Dermis blood vessel endothelial cell (primary cell): ENCODE data around the gene CNRIP1. TPM values are rescaled to one million over a fixed set of nuclear protein-coding genes. Genes with fewer than 3 reads are reported as not detected.
"Not testable (repeated sequence)": the region's sequence is repeated elsewhere in the genome, so short reads cannot be mapped to it uniquely, and the experiment has no call there.

ENCODE experiments used
- DNase-seq: peaks from one replicate; pipeline ENCODE4 v3.0.0; 2010
- total RNA-seq: library from RNA; depleted of rRNA; stranded (reverse); fragments of >200 nt; gene quantifications from 2 replicates; pipeline ENCODE4 v1.2.3, GENCODE V29; 2014

Gene CNRIP1
- total RNA-seq, 1 donor from 2014 or later = 45.3 TPM

DNA sequence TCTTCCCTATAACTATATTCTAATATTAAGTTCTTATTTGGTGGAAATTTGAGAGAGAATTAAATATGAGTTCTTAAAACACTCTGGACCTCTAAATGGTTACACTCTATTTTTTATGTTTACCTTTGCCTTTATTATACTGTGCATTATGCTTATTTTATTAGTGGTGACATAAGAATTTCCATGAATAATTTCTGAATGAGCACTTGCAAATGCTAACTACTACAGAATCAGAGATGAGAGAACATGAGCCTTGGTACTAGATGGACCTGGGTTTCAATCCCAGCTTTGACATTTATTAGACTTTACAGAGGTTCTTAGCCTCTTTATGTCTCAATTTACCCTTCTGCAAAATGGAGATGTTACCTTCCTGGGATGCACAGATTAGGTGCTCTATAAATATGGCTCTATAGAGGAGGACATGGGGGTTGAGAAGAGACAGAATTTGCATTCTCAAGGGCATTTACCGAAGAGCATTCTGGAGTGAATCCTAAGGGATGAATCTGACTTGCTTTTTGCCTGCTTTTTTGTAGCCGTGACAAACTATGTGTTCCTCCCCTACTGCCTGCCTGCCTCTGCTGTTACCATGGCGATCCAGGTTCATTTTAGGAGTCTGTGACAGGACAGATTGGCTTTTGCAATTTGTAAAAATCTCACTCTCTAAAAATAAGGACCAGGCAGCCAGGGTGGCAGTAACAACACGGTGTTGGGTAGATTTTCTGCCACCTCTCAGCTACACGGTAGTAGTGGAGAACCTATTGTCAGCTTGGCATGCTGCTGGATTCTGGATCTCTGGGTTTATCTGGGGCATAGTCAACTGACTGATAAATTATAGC, 20.7 kb upstream of the CNRIP1 start:
- no peak for DNase-seq

DNA sequence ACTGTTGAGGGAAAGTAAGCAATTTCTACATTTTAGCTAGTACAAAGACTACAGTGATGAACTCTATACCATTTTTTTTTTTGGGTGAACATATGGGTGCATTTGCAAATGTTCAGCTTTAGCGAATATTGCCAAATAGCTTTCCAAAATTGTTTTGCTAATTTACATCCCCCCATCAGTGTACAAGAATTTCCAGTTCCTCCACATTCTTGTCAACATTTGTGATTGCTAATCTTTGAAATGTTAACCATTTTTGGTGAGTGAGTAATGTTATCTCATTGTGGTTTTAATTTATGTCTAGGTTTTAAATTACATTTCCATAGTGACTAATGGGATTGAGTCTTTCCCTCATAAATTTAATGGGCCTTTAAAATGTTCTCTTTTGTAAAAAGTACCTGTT, 16.4 kb upstream of the CNRIP1 start:
- DNase-seq = no peak

DNA sequence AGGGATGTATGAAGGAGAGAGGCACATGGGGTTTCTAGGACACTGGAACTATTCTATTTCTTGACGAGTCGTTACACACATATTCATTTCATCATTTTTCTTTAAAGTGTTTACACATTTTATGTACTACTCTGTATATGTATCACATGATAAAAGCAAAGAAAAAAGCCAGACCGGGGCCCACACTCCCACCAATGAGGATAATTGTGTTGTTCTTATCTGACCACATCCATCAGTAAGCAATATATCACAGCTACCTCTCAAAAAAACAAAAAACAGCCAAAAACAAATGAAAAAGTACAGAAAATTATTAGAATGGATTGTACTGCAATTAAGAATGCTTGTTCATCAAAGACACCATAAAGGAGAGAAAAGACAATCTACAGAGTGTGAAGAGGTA, 14.2 kb upstream of the CNRIP1 start:
- no peak for DNase-seq

DNA sequence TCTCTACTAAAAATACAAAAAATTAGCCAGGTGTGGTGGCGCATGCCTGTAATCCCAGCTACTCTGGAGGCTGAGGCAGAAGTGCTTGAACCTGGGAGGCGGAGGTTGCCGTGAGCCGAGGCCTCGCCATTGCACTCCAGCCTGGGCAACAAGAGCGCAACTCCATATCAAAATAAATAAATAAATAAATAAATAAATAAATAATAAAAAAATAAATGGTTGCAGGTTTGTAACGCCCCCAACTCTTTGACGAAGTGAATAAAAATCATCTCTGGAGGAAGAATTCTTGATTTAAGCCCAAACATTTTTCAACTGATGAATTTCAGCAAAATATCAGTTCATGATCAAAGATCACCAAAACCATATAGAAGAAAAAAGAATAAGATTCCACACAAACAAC, 13.3 kb upstream of the CNRIP1 start:
- DNase-seq = no peak

DNA sequence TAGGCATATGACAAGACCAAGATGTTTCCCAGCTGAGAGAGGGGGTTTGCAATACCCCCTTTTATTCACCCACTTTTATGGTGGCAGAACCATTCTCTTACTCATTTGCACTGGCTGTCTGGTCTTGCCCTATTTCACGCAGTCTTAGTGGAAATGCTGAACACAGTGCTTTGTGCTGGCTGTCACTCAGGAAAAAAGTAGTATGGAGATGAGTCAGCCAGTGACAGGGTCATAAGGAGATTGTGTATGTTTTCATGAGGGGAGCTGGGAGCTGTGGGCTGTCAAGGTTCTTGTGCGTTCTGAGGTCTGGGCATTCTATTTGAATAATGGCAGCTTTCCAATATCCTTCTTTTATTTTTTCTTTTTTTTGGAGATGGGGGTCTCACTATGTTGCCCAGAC, 10.9 kb upstream of the CNRIP1 start:
- DNase-seq = peak; percentile 14

DNA sequence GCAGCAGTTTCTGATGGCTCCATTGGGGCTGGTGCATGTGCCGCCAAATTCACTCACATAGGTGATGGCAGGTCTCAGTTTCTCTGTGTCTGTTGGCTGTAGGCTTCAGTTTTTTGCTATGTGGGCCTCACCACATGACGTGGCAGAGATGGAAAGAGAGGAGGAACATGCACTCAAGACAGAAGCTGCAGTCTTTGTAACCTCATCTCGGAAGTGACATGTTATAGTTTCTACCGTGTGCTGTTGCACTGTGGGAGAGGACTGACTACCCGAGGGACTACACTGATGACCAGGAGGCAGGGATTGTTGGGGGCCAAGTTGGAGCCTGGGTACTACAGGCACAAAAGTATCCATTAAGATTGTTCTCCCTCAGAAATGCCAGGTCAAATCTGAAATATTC, 9.2 kb upstream of the CNRIP1 start:
- no peak for DNase-seq

DNA sequence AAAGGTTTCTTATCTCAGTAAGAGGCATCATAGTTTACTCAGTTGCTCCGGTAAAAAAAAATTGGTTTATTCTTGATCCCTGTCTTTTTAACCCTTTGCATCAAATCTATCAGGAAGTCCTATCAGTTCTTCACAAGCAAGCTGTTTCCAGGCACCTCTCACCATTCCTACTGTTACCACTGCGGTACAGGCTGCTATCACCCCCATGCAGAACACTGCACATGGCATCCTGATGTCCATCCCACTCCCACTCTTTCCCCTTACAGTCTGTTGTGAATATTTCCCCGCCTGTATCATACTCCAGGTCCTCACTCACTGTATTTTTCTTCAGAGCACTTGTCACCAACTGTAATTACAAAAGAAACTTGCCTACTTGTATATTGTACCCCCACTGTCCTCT, 5.3 kb upstream of the CNRIP1 start:
- DNase-seq = no peak

DNA sequence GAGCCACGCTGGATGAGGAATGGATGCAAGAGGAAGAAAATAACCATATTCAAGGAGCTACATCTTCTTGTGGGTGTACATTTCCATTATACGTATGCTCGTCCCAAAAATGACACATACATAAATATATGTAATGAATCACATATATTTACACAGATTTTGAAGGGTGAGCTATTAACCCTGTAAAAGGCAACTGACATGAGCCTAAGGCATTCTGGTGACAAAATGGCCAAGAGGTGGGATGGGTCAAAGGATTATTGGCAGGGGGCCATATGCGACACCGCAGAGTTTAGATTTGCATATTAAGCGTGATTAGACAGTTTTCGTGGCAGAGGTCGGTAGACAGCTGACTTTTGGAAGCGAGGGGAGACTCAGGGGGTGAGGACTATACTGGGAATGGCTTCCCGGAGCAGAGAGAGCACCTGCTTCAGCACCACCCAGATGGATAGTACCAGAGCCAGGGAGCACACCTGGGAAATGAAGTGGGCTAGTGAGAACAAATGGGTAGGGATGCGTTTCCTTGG, 431 bp upstream of the CNRIP1 start:
- no peak for DNase-seq

DNA sequence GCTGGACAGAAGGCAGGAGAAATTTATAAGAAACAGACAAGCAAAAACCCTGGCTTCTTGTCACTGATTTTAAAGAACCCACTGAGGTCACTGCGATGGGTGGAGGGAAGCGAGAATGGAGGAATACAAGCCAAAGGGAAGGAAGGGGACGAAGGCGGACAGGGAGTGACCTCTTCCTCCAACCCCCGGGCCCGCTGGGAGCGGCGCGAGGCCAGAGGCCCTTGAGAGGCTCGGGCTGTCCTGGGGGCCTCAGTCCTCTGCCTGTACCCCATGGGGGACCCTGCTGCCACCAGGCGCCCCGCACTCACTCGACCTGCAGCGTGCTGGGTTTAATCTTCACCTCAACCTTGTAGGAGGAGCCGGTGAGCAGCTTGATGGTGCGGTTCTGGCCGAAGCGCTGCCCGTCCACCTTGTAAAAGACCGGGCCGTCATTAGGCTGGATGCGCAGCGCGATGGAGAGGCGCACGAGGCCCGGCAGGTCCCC, 793 bp downstream of the CNRIP1 start:
- DNase-seq = no peak

DNA sequence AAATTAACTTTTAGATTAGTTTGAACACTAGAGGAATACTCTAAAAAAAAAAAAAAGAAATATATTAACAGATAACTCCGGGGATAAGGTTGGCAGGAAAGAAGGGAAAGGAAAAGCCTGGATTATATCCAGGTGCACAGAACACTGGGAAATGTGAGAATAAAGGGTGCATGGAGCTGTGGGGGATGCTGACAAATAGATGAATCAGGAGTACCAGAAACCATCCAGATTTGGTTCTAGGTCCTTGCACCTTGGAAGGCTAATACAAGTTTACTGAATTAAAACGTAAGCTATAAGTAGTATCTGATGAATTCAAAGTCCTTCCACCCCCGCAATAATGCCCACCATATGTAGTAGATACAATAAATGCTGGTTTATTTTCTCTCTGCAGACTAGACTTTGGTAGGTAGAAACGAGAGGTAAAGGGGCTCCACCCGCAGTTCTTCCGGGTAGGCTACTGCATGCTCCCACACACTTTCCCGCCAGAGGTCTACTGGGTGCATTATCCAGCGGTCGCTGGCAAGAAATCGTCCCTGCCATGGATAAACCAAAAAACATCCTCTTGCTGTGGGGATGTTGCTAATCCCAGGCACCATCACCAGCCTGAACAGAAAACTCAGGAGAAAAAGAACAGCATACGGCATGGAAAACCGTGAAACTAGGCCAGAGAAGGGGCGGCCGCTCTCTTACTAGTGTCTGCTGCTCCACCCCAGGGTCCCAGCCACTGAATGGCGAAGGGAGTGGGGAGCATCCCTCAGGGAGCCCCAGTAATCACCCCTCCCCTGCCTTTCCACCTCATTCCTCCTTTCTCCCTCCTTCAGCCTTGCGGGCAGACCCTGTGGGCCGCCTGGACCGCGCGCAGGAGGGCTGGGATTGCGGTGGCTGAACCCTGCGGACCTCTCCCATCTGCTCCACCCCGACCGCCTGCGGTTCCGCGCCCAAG, 1.5 kb downstream of the CNRIP1 start:
- DNase-seq = peak; percentile 28

DNA sequence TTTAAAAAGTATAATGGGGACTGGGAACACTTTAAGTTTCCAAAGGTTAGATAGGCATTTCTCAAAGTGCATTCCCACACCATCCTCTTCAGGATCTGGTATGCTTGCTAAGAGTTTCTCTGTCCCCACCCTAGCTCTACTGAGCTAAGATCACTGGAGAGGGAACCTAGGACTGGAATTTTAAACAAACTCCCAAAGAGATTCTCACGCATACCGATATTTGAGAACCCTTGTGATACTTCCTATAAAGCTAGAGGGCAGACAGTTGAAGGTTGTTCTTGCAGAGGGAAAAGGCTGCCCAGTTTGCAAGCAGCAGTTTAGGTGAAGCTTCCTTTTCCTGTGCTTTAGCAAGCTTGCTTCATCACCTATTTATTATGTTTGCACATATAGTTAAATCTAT, 3.6 kb downstream of the CNRIP1 start:
- no peak for DNase-seq

DNA sequence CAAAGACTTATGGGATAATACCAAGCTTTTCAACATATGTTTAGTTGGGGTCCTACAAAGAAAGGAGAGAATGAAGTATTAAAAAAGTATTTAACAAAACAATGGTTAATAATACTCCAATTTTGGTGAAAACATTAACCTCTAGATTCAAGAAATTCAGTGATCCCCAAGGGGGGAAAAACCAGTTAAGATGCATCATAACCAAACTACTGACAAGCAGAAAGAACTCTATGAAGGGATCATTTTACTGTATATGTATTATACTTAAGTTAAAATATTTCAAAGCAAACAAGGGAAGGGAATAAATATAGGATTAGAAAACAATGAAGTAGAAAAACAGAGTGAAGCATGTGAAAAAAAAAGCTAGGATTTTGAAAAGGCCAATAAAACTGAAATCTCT, 8.7 kb downstream of the CNRIP1 start:
- DNase-seq = no peak

DNA sequence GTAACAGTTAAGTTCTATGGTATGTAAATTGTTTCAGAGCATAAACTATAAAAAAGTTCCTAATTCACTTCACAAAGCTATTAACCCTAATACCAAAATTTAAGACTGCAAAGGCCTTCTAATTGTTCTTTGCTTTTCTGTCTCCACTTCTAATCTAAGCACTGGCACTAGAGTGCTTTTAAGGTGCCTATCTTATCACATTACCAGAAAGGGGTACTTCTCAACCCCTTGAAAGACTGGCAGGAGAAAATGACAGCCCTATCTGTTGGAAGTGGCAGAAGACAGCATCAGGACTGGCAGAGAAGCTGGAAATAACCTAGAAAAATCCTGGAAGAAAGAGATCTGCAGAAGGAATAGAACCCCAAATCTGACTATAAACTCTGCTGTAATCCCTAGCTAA, 10.3 kb downstream of the CNRIP1 start:
- no peak for DNase-seq

DNA sequence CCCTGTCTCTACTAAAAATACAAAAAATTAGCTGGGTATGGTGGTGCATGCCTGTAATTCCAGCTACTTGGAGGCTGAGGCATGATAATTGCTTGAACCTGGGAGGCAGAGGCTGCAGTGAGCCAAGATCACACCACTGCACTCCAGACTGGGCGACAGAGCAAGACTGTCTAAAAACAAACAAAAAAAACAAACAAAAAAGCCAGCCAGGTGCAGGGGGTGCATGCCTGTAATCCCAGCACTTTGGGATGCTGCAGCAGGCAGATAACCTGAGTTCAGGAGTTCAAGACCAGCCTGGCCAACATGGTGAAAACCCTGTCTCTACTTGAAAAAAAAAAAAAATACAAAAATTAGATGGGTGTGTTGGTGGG, 15.9 kb downstream of the CNRIP1 start:
- DNase-seq = not testable (repeated sequence)

DNA sequence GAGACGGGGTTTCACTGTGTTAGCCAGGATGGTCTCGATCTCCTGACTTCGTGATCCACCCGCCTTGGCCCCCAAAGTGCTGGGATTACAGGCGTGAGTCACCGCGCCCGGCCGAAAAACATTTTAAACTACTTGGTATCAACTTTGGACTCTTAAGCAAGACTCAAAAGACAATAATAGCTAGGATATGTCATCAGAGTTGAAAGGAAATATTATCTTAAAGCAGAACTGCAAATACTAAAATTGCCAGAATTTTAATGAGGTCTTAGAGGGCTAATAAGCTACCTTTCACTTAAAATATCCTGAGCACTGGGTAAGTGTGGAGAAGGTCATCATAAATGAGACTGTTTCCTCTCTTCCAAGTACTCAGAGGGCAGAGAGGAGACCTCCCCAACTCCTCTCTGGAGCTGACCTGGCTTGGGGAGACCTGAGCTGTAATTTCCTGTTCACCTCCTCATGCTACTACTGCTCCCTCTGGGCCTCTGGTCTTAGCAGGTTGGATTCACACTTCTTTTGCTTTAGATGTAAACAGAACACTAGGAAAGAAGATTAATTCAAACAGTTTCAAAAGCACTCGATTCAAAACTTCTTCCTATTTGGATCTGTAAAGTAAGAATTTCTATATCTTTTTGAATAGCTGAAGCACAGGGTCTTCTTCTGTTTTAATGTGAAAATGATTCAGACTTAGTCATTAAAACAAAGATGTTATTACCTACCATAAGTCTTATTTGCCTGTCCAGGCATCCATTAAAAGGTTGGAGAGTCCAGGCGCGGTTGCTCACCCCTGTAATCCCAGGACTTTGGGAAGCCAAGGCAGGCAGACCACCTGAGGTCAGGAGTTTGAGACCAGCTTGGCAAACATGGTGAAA, 16.5 kb downstream of the CNRIP1 start:
- DNase-seq = no peak

DNA sequence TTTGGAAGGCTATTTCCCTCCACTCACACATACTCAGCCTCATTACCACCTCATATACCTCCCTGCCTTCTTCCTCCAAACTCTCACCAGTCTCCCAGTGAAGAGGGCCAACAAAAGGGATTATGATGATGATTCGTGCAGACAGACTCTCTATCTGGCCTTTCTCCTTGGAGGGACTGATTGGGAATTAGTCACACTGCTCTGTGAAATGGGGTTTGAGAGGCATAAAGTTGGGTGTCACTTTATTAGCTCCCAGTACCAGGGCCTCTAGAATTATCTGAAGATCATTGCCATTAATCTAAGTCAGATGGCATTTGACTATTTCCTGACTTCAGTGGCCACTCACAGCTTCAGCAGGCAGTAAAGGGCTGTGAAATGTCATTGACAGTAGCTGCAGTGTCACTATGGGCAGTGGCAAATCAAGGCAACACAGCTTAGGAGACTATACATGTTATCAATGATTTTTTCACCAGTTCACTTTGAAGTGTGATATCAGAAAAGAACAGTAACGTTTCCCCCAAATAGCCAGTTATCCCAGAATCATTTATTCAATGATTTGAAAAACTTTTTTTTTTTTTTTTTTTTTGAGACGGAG, 17.4 kb downstream of the CNRIP1 start:
- no peak for DNase-seq

DNA sequence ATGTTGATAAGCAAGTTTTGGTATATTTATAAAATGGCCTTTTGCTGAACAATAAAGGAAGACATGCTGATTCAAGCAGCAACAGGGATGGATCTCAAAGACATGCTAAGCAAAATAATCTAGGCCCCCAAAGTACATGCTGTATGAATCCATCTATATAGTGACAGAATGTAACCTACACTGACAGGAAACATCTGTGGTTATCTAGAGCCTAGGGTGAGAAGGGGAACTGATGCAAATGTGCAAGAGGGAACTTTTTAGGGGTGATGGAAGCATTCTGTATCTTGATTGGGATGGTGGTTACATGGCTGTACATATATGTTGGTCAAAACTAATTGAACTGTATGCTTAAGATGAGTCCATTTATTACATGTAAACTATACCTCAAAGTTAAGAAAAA, 24.2 kb downstream of the CNRIP1 start:
- peak; percentile 2 for DNase-seq

DNA sequence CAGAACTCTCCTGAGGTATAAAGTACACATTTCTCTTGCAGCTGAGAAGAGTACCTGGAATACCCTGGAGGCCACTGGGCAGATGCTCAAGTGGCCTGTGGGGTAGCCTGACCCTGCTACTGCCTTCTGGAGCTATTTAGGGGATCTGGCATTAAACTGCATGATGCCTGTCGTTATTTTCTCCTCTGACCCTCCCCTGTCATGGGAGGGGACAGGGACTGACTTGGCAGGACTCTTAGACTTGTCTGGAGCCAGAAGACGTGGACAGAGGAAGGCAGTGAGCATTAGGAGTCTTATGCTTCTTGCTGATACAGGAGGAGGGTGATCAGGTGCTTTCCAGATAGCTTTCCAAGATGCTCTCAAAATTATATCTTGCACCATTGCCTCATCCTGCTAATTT, 24.8 kb downstream of the CNRIP1 start:
- DNase-seq = no peak

DNA sequence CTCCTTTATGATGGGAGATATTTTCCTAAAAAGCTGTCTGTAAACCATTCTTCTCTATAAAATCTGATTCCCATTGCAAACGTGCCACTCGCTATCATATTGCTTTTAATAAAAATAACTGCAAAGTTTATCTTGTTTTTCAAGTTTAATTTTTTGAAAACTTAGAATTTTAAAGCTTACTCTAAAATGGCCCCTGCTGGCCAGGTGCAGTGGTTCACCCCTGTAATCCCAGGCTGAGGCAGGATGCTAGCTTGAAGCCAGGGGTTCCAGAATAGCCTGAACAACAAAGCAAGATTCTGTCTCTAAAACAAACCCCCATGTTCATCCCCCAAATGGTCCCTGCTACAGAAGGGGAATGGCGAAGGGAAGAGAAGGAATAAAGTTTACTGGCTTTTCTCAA, 25.6 kb downstream of the CNRIP1 start:
- DNase-seq = no peak

DNA sequence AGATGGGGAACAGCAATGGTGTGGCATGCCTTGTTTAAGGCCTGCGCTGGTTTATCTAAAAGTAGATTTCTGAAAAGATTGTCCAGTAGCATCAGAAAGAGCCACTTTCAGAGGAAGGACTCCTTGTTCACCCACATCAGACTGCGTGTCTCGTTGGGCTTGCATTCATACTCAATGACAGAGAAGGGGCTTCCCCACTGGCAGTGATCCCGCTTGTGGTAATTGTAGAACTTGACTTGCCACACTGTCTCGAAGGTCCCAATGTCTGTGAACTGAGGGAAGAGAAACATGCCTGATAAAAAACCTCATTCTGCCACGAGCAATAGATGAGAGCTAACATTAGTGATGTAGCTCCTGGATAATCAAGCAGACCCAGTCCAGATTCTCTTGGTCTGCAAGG, 26.0 kb downstream of the CNRIP1 start:
- DNase-seq = no peak

DNA sequence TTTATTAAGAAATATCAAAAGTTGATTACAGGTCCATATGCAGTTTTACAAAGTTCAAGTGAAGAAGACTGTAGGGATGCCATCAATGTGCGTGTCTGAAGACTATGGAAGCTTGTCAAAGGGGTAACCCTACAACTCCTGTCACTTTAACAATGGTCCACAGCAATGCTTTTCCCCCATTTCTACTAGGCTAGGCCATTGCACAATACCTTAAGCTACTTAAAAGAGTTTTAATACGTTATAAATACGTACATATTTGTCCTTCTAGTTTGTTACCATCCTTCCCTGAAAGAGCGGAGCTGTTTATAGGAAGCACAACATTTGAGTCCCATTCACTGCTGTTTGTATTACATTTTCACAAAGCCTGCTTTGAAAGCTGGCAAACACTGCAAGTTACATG, 26.7 kb downstream of the CNRIP1 start:
- DNase-seq = no peak

DNA sequence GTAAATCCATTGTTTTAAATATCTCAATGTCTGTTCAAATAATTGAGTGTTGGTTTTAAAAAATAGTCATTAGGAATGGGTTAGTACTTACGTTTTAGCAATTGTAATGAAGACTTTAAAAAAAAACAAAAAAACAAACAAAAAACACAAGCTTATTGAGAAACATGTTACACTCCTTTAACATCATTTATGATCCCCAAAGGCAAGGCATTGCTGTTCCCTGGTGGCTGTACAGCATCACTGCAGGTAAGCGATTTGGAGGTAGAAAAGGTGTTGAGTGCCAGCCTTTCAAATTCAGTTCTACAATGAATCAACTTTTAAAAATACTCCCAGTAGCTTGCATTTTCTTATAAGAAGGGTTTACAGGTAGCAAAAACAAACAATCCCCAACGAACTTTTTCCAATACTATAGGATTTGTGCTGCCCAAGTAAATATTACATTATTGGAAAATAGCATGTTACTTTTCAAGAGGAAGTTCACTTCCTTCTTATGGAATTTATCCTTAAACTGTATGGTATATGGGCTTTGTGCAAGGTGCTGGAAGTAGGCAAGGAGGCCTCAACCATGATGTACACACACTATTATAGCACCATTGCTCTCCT, 27.5 kb downstream of the CNRIP1 start:
- DNase-seq = peak; percentile 42
